ENCODE data around the gene TMEM183A.

The TMEM183A gene

GRCh38 chr1:203041351-203041932 is 34.3 kb downstream of the TMEM183A start:
- TF ChIP-seq ZNF274 (IDR thresholded peaks at IDR 0.05; ENCODE audit: low read depth, low read length): no peak
- no peak overlapping the region for H3K4me3 ChIP-seq (ENCODE audit: low read length)

DNA sequence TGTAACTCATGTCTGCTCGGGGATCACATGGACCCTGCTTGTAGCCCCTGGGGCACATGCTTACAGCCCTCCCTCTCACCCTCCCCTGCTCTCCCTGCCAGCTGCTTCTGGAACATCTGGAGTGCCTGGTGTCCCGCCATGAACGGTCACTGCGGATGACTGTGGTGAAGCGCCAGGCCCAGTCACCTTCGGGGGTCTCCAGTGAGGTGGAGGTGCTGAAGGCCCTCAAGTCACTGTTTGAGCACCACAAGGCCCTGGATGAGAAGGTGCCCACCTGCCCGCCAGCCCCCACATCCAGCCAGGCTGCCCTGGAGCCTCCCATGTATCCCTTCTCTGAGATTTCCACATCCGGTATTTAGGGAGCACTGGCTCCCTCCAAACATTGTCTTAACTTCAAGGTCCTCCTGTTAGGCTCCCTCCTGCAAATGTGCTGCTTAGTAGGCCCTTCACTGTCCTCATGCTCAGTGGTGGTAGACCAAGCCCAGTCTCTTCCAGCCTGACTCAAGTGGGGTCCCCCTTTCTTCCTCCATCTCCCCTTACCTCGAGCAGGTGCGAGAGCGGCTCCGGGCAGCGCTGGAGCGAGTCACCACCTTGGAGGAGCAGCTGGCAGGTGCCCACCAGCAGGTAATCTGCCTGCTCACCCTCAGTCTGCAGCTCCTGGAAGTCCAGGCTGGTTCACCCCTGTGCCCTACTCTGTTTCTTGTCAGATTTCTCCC is 36.8 kb downstream of the TMEM183A start:
- no peak overlapping the region for H3K4me3 ChIP-seq (ENCODE audit: low read length)
- no peak for TF ChIP-seq ZNF274 (IDR thresholded peaks at IDR 0.05; ENCODE audit: low read depth, low read length)

GRCh38 chr1:203044546-203045250 is 37.5 kb downstream of the TMEM183A start:
- no peak overlapping the region for H3K4me3 ChIP-seq (ENCODE audit: low read length)
- no peak for TF ChIP-seq ZNF274 (IDR thresholded peaks at IDR 0.05; ENCODE audit: low read depth, low read length)

DNA sequence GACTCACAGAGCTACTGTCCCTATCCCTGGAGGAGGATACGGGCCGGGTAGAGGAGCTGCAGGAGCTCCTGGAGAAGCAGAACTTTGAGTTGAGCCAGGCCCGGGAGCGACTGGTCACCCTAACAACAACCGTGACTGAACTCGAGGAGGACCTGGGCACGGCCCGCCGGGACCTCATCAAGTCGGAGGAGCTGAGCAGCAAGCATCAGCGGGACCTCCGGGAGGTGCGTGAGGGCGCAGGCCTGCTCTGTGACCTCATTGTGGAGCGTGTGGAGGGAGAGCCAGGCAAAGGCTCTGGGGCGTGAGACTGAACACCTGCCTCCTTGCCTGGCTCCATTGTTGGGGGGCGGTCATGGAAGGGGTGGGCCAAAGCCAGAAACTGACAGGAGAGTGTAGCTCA is 38.2 kb downstream of the TMEM183A start:
- TF ChIP-seq ZNF274 (IDR thresholded peaks at IDR 0.05; ENCODE audit: low read depth, low read length): no peak
- no peak overlapping the region for H3K4me3 ChIP-seq (ENCODE audit: low read length)

DNA sequence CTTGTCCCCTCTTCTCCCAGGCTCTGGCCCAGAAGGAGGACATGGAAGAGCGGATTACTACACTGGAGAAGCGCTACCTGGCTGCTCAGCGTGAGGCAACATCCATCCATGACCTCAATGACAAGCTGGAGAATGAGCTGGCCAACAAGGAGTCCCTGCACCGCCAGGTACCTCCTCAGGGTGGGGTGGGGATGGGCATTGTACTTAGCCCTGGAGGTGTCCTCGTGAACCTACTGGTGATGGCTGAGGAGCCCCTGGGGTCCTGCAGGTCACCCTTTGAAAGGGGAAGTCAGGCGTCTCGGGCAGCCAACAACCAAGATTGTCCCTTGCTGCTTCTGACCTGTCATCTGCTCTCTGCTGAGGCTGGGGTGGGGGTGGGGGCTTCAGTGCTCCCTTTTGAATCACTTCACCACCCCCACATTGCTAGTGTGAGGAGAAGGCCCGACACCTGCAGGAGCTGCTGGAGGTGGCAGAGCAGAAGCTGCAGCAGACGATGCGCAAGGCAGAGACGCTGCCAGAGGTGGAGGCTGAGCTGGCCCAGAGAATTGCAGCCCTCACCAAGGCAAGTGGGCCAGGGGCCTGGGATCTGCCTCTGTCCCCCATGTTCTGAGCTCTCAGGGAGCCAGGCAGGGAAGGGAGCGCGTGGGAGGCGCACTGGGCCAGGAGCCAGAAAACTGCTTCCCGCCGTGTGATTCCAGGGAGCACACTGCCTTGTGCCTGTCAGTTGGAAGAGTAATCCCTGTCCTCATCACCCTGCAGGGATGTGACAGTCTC is 38.8 kb downstream of the TMEM183A start:
- no peak for TF ChIP-seq ZNF274 (IDR thresholded peaks at IDR 0.05; ENCODE audit: low read depth, low read length)
- H3K4me3 ChIP-seq (ENCODE audit: low read length): no peak overlapping the region

DNA sequence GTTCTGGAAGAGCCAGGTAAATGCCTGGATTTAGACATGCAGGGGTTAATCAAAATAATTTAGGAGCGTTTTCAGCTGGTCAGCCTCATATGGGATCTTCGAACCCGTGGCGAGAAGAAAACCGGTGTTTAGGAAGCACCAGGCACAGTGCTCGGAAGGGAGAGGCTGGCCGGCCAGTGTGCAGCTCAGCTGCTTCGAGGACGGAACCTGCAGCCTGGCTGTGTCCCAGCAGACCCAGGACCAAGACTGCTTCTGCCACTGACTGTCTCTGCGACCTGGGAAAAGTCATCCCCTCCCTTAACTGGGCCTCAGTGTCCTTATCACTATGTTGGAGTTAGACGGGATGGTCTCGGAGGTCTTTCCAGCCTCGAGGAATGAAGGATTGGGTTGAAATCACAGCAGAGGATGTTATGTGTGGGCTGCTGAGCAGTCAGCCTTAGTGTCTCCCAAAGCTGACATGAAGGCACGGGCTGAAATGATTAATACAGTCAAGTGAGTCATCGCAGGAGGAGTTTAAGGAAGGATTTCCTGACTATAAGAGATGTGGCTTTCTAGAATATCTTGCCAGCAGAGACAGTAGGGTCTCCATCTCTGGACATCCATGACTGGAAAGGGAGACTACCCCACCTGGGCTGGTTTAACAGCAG is 39.9 kb downstream of the TMEM183A start:
- H3K4me3 ChIP-seq (ENCODE audit: low read length): no peak overlapping the region
- TF ChIP-seq ZNF274 (IDR thresholded peaks at IDR 0.05; ENCODE audit: low read depth, low read length): no peak

GRCh38 chr1:203048086-203048485 is 40.9 kb downstream of the TMEM183A start:
- TF ChIP-seq ZNF274 (IDR thresholded peaks at IDR 0.05; ENCODE audit: low read depth, low read length): no peak
- no peak overlapping the region for H3K4me3 ChIP-seq (ENCODE audit: low read length)

GRCh38 chr1:203048555-203049051 is 41.4 kb downstream of the TMEM183A start:
- TF ChIP-seq ZNF274 (IDR thresholded peaks at IDR 0.05; ENCODE audit: low read depth, low read length): no peak
- H3K4me3 ChIP-seq (ENCODE audit: low read length): no peak overlapping the region

GRCh38 chr1:203049077-203049476 is 41.9 kb downstream of the TMEM183A start:
- TF ChIP-seq ZNF274 (IDR thresholded peaks at IDR 0.05; ENCODE audit: low read depth, low read length): no peak
- no peak overlapping the region for H3K4me3 ChIP-seq (ENCODE audit: low read length)

GRCh38 chr1:203049576-203050180 is 42.5 kb downstream of the TMEM183A start:
- H3K4me3 ChIP-seq (ENCODE audit: low read length): no peak overlapping the region
- no peak for TF ChIP-seq ZNF274 (IDR thresholded peaks at IDR 0.05; ENCODE audit: low read depth, low read length)

GRCh38 chr1:203050826-203051225 is 43.7 kb downstream of the TMEM183A start:
- TF ChIP-seq ZNF274 (IDR thresholded peaks at IDR 0.05; ENCODE audit: low read depth, low read length): no peak

DNA sequence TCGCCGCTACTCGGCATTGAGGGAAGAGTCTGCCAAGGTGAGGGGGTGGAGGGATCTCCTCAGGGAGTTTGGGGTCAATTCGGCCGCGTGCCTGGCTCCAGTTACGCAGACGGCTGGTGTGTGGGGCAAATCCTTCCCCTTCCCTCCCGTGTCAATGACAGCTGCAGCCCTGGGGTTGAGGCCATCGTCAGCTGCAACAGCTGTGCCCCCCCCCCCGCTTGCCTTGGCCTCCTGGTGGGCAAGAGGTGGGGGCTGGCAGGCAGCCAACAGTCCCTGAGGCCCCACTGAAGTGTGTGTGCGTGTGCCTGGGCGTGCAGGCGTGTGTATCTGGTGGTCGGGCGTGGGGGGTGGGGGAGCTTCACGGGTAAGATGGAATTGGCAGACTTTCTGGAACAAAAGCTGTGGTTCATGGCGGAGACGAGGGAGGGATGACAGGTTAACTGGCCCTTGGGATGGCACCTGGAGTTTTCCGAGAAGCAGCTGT is 44.7 kb downstream of the TMEM183A start:
- no peak overlapping the region for H3K4me3 ChIP-seq (ENCODE audit: low read length)
- no peak for TF ChIP-seq ZNF274 (IDR thresholded peaks at IDR 0.05; ENCODE audit: low read depth, low read length)

More at GRCh38 chr1:203050826-203051225, 43.7 kb downstream of the TMEM183A start:
- no peak overlapping the region for H3K4me3 ChIP-seq (ENCODE audit: low read length)

GRCh38 chr1:203052601-203053000 is 45.4 kb downstream of the TMEM183A start:
- H3K4me3 ChIP-seq (ENCODE audit: low read length): no peak overlapping the region
- no peak for TF ChIP-seq ZNF274 (IDR thresholded peaks at IDR 0.05; ENCODE audit: low read depth, low read length)

Measured in GM08714 (cell line).